SK-N-MC (cell line): ENCODE results near the gene FER.

Experiments used
- EZH2 ChIP-seq: fragments of 200-600 bp; sonication (generic); IDR thresholded peaks from one replicate; pipeline ENCODE4 v1.6.1; 2017; ENCODE audit warnings: antibody characterized with exemption
- FOXP2 ChIP-seq: optimal IDR thresholded peaks from 2 replicates; pipeline ENCODE3; 2011; ENCODE audit warnings: mild to moderate bottlenecking, moderate library complexity; ENCODE audit not compliant: insufficient read depth; ENCODE audit errors: extremely low read length, control extremely low read depth
- POLR2AphosphoS5 ChIP-seq: IDR thresholded peaks from 2 replicates; pipeline ENCODE4 v1.6.1; 2012; ENCODE audit warnings: mild to moderate bottlenecking, low read depth, low read length, borderline replicate concordance

- TF ChIP-seq EZH2: no peak
- TF ChIP-seq POLR2AphosphoS5: no peak
- no peak for TF ChIP-seq FOXP2
These were observed 79.4 kb downstream of the FER start for GRCh38 chr5:108827131-108827530.
